H1 (cell line): Measurements from ENCODE around the gene ASB13. TPM values are rescaled to one million over a fixed set of nuclear protein-coding genes. Genes with fewer than 3 reads are reported as not detected.

Source experiments
- CTCF ChIA-PET: fragments of 300-600 bp; sonication (Branson Sonifier 250); formaldehyde crosslinking; loops from one replicate; lab custom pipeline; 2021; ENCODE audit not compliant: partially characterized antibody; lab: Charles Lee
- POLR2A ChIA-PET: fragments of 300-600 bp; sonication (Branson Sonifier 250); formaldehyde crosslinking; loops from one replicate; lab custom pipeline; 2021; ENCODE audit warnings: inconsistent platforms; ENCODE audit not compliant: partially characterized antibody; lab: Charles Lee
- DNase-seq, 2 experiments: peaks; one replicate each; pipeline versions ENCODE4 v3.0.0 to v3.0.0-alpha.2; 2010 to 2022; ENCODE audit warnings: low spot score in 2 of 2, low read depth in 1 of 2, mixed read lengths in 1 of 2
- FAIRE-seq: peaks from 2 replicates; lab custom pipeline; 2011; peaks lifted over from hg19 to GRCh38; lab: Jason Lieb, UNC
- H2AFZ ChIP-seq: 2 replicates; pipeline ENCODE4 v1.8.1; 2012; ENCODE audit warnings: low read length, inconsistent platforms
- H2AK5ac ChIP-seq: 2 replicates; pipeline ENCODE4 v1.6.1; 2013; ENCODE audit warnings: low read depth, low read length
- H2BK120ac ChIP-seq: replicated peaks from 2 replicates; pipeline ENCODE3; 2013; ENCODE audit warnings: low read depth, low read length, inconsistent platforms
- H2BK12ac ChIP-seq: 2 replicates; pipeline ENCODE4 v1.6.1; 2013; ENCODE audit warnings: low read depth, low read length
- H2BK15ac ChIP-seq: 2 replicates; pipeline ENCODE4 v1.6.1; 2013; ENCODE audit warnings: low read length
- H2BK20ac ChIP-seq: 2 replicates; pipeline ENCODE4 v1.6.1; 2013; ENCODE audit warnings: low read length
- H2BK5ac ChIP-seq: 2 replicates; pipeline ENCODE4 v1.6.1; 2013; ENCODE audit warnings: low read depth, low read length
- H3K14ac ChIP-seq: 2 replicates; pipeline ENCODE4 v1.6.1; 2013; ENCODE audit warnings: inconsistent platforms; ENCODE audit not compliant: insufficient read length
- H3K18ac ChIP-seq: 2 replicates; pipeline ENCODE4 v1.6.1; 2013; ENCODE audit warnings: low read length; ENCODE audit errors: extremely low read depth
- H3K23ac ChIP-seq: 2 replicates; pipeline ENCODE4 v1.6.1; 2013; ENCODE audit warnings: inconsistent platforms; ENCODE audit not compliant: insufficient read length
- H3K23me2 ChIP-seq: 2 replicates; pipeline ENCODE4 v1.6.1; 2013; ENCODE audit warnings: low read depth, low read length
- H3K27ac ChIP-seq: 2 replicates; pipeline ENCODE4 v1.6.1; 2011; ENCODE audit warnings: low read depth, low read length, inconsistent platforms
- H3K27me3 ChIP-seq, 4 experiments: replicated peaks in 1 of 4; 1 replicate in 1 of 4; 2 replicates in 3 of 4; pipeline versions ENCODE4 v1.6.1 to v1.8.1; 2011 to 2013; ENCODE audit warnings: low read length in 3 of 4, mild to moderate bottlenecking in 3 of 4, inconsistent platforms in 2 of 4, mixed read lengths in 2 of 4, moderate library complexity in 1 of 4; ENCODE audit not compliant: control insufficient read depth in 3 of 4, insufficient read depth in 3 of 4; ENCODE audit errors: extremely low read depth in 1 of 4
- H3K36me3 ChIP-seq, 4 experiments: 2 replicates each; pipeline versions ENCODE4 v1.6.1 to v1.8.1; 2011 to 2013; ENCODE audit warnings: mild to moderate bottlenecking in 4 of 4, low read length in 3 of 4, moderate library complexity in 2 of 4, control low read depth in 1 of 4, inconsistent platforms in 1 of 4; ENCODE audit not compliant: insufficient read depth in 4 of 4, control insufficient read depth in 2 of 4
- H3K4ac ChIP-seq: replicated peaks from 2 replicates; pipeline ENCODE3; 2013; ENCODE audit warnings: low read length, low read depth, mixed read lengths, inconsistent platforms; ENCODE audit not compliant: insufficient read length
- H3K4me1 ChIP-seq, 4 experiments: replicated peaks in 1 of 4; 1 replicate in 1 of 4; 2 replicates in 3 of 4; pipeline versions ENCODE4 v1.6.1 to v1.8.1; 2011 to 2013; ENCODE audit warnings: low read length in 3 of 4, inconsistent platforms in 2 of 4, mixed read lengths in 1 of 4; ENCODE audit not compliant: insufficient read depth in 4 of 4, control insufficient read depth in 3 of 4
- H3K4me2 ChIP-seq, 2 experiments: 2 replicates each; pipeline versions ENCODE4 v1.6.1 to v1.8.1; 2011 to 2013; ENCODE audit warnings: low read depth in 2 of 2, low read length in 2 of 2, control low read depth in 1 of 2, inconsistent platforms in 1 of 2, mild to moderate bottlenecking in 1 of 2; ENCODE audit not compliant: insufficient read depth in 1 of 2
- H3K4me3 ChIP-seq, 4 experiments: fragments of 200-600, 300-600 bp in 1 of 4; sonication (generic), shearing (Covaris generic), sonication (Bioruptor Twin) in 1 of 4; 2 replicates each; pipeline versions ENCODE4 v1.5.1 to v1.8.1; 2011 to 2016; ENCODE audit warnings: low read length in 4 of 4, low read depth in 3 of 4, control low read depth in 2 of 4, inconsistent platforms in 2 of 4, mild to moderate bottlenecking in 2 of 4, mixed read lengths in 1 of 4, moderate library complexity in 1 of 4; ENCODE audit not compliant: insufficient read depth in 2 of 4; ENCODE audit errors: extremely low read depth in 1 of 4
- H3K56ac ChIP-seq: replicated peaks from 2 replicates; pipeline ENCODE3; 2013; ENCODE audit warnings: low read depth, mild to moderate bottlenecking, mixed read lengths, low read length, inconsistent platforms; ENCODE audit not compliant: insufficient read length
- H3K79me1 ChIP-seq: 2 replicates; pipeline ENCODE4 v1.6.1; 2013; ENCODE audit warnings: low read depth, low read length, control low read depth
- H3K79me2 ChIP-seq, 2 experiments: 2 replicates each; pipeline versions ENCODE4 v1.6.1 to v1.8.1; 2012 to 2013; ENCODE audit warnings: low read length in 2 of 2, mild to moderate bottlenecking in 2 of 2, inconsistent platforms in 1 of 2; ENCODE audit not compliant: insufficient read depth in 2 of 2, control insufficient read depth in 1 of 2
- H3K9ac ChIP-seq, 4 experiments: replicated peaks in 1 of 4; 1 replicate in 1 of 4; 2 replicates in 3 of 4; pipeline versions ENCODE4 v1.6.1 to v1.8.1; 2011 to 2013; ENCODE audit warnings: low read depth in 3 of 4, low read length in 3 of 4, control low read depth in 2 of 4, mild to moderate bottlenecking in 2 of 4, moderate library complexity in 2 of 4, inconsistent platforms in 1 of 4; ENCODE audit errors: extremely low read depth in 1 of 4
- H3K9me3 ChIP-seq, 2 experiments: 2 replicates each; pipeline versions ENCODE4 v1.6.1 to v1.8.1; 2012 to 2013; ENCODE audit warnings: mild to moderate bottlenecking in 2 of 2, moderate library complexity in 2 of 2, control low read depth in 1 of 2, inconsistent platforms in 1 of 2, low read depth in 1 of 2, low read length in 1 of 2, mixed read lengths in 1 of 2; ENCODE audit not compliant: insufficient read depth in 2 of 2
- H4K20me1 ChIP-seq, 2 experiments: replicated peaks in 1 of 2; 2 replicates each; pipeline versions ENCODE3 to v1.8.1; 2011 to 2013; ENCODE audit warnings: inconsistent platforms in 2 of 2, low read length in 2 of 2, mild to moderate bottlenecking in 1 of 2; ENCODE audit not compliant: insufficient read depth in 2 of 2, control insufficient read depth in 1 of 2
- H4K5ac ChIP-seq: 2 replicates; pipeline ENCODE4 v1.6.1; 2013; ENCODE audit warnings: low read length, low read depth, mixed read lengths, inconsistent platforms; ENCODE audit not compliant: insufficient read length
- H4K8ac ChIP-seq: 2 replicates; pipeline ENCODE4 v1.8.0; 2013; ENCODE audit warnings: mild to moderate bottlenecking, moderate library complexity, low read length, inconsistent platforms; ENCODE audit not compliant: insufficient read depth; ENCODE audit errors: extremely low read depth
- H4K91ac ChIP-seq: replicated peaks from 2 replicates; pipeline ENCODE3; 2013; ENCODE audit warnings: low read length, mixed read lengths, inconsistent platforms; ENCODE audit not compliant: insufficient read length
- EGR1 ChIP-seq: IDR thresholded peaks from 2 replicates; pipeline ENCODE4 v1.6.1; 2011; ENCODE audit warnings: low read depth, low read length, borderline replicate concordance
- MAFK ChIP-seq: IDR thresholded peaks from 2 replicates; pipeline ENCODE4 v1.6.1; 2012; ENCODE audit warnings: low read depth, mild to moderate bottlenecking, improper control_type of control experiment, low read length
- WGBS, 2 experiments: shearing (Covaris generic) in 1 of 2; methylation state at CpG; one replicate each; pipeline versions ENCODE4 v1.1.6 to v1.1.7; 2013 to 2015; ENCODE audit warnings: low lambda C conversion rate in 2 of 2, mixed read lengths in 2 of 2, inconsistent platforms in 1 of 2, low coverage in 1 of 2, missing lambda C conversion rate in 1 of 2; ENCODE audit not compliant: insufficient replicate concordance in 2 of 2, insufficient coverage in 1 of 2, insufficient read length in 1 of 2; ENCODE audit errors: extremely low coverage in 1 of 2, missing lambda C conversion rate in 1 of 2; 5-methylcytosine and 5-hydroxymethylcytosine counted together
- polyA plus RNA-seq, 7 experiments: library from polyadenylated mRNA; depleted of rRNA in 3 of 7; stranded (reverse) in 5 of 7; unstranded in 2 of 7; fragments of >200 nt in 5 of 7; fragments of 200-250 nt in 2 of 7; gene quantifications; 1 replicate in 5 of 7; 2 replicates in 1 of 7; 4 replicates in 1 of 7; pipeline versions ENCODE4 v1.2.1 to v1.2.3, GENCODE V29; 2011 to 2013; ENCODE audit warnings: missing spikeins in 2 of 7, mixed read lengths in 2 of 7
- total RNA-seq: library from RNA; stranded (reverse); fragmentation: NEBNext Ultra II Directional; extraction: Animal tissue kit (Norgen Biotek cat#: 25700); gene quantifications from 2 replicates; pipeline ENCODE4 v1.2.1, GENCODE V29; 2021

The ASB13 gene
- total and polyA plus RNA-seq, 2 of the 8 experiments (the other 6 are each of a cell fraction or from before 2014, with no cell fraction given), result 12.3 to 20.2 TPM

GRCh38 chr10:5628451-5629302, 37.7 kb downstream of the ASB13 start:
- Histone ChIP-seq H3K4ac (no peak overlapping the region), H3K23ac (no peak overlapping the region), H3K4me1 (peaks cover 0 to 5% (median 0%) of the 10 kb centered on the region in 4 experiments; a peak in 2 of 7 replicates), H2BK120ac (no peak overlapping the region), H3K9me3 (no peaks in the 10 kb centered on the region), H2AK5ac (no peak overlapping the region), H3K56ac (no peak overlapping the region), H2BK5ac (no peak overlapping the region), H3K79me2 (no peaks in the 10 kb centered on the region), H4K91ac (no peak overlapping the region), H3K4me3 (no peak overlapping the region), H2BK12ac (no peak overlapping the region), H3K27me3 (no peaks in the 10 kb centered on the region), H2BK20ac (no peak overlapping the region), H3K23me2 (no peaks in the 10 kb centered on the region), H3K14ac (no peak overlapping the region), H4K5ac (no peak overlapping the region), H3K79me1 (no peaks in the 10 kb centered on the region), H4K20me1 (no peaks in the 10 kb centered on the region), H3K27ac (no peak overlapping the region), H4K8ac (no peak overlapping the region), H2AFZ (peak overlapping the region; percentile 76), H3K36me3 (no peaks in the 10 kb centered on the region), H3K4me2 (no peak overlapping the region), H2BK15ac (no peak overlapping the region), H3K18ac (no peak overlapping the region), H3K9ac (no peak overlapping the region)
- WGBS, 2 experiments, result 86% methylated on average over 15 of the region's 15 CpGs; no CpG with 5 or more reads in 1 of the 2 experiments
- POLR2A ChIA-PET, result interaction anchor here (0.7 to 2.8 kb wide), 2 partner anchors 182 to 232 kb away, joined by 4 to 7 read pairs; no protein-coding TSS in a partner anchor
- CTCF ChIA-PET, result interaction anchor here (0.6 to 14.0 kb wide), 28 partner anchors 10 to 895 kb away, joined by 3 to 200 read pairs (median 4); partner anchors contain the start of genes AKR1E2, CALML3 and CALML5
- TF ChIP-seq MAFK, result peak; percentile 61
- TF ChIP-seq EGR1, result no peak
- no peak for DNase-seq
- FAIRE-seq, result no peak
